HCT116 (cell line): ENCODE measurements around the gene PNKP. TPM values are rescaled to one million over a fixed set of nuclear protein-coding genes. Genes with fewer than 3 reads are reported as not detected.

Experiments used
- ATAC-seq: fragments of 200-7000 bp; cut with Tn5 transposase; 2 replicates; pipeline ENCODE4 v1.9.1; 2020; ENCODE audit warnings: mild to moderate bottlenecking, moderate library complexity
- BruUV-seq: library from RNA; stranded (reverse); fragments of 400-500 nt; replicated peaks from 2 replicates; lab custom pipeline; 2021; lab: Mats Ljungman, UMichigan
- CTCF ChIA-PET: fragments of 300-600 bp; sonication (Branson Sonifier 250); formaldehyde crosslinking; loops from one replicate; lab custom pipeline; 2021; ENCODE audit warnings: antibody characterized with exemption; lab: Charles Lee
- POLR2A ChIA-PET: fragments of 300-600, 350-600 bp; sonication (Branson Sonifier 250); formaldehyde crosslinking; loops from one replicate; lab custom pipeline; 2021; ENCODE audit warnings: antibody characterized with exemption; lab: Charles Lee
- RAD21 ChIA-PET, 2 experiments: fragments of 300-600 bp; sonication (Branson Sonifier 250); formaldehyde crosslinking; loops; one replicate each; lab custom pipeline; 2023; ENCODE audit warnings: low total read pairs in 2 of 2; ENCODE audit not compliant: uncharacterized antibody in 2 of 2, unreplicated experiment in 2 of 2, low non-redundant PET in 1 of 2; lab: Charles Lee
- DNase-seq: peaks from one replicate; pipeline ENCODE4 v3.0.0-alpha.2; 2010; ENCODE audit warnings: low read depth, low spot score
- H2AFZ ChIP-seq: fragments of 200-600 bp; shearing (Covaris generic), sonication (generic); 2 replicates; pipeline ENCODE4 v1.6.1; 2017; ENCODE audit warnings: low read depth, mixed run types, mixed read lengths, antibody characterized with exemption, low read length; ENCODE audit not compliant: poor library complexity, severe bottlenecking
- H3K27ac ChIP-seq: 2 replicates; pipeline ENCODE4 v1.5.1; 2012; ENCODE audit warnings: low read depth, low read length
- H3K27me3 ChIP-seq: fragments of 200-600 bp; sonication (generic); 2 replicates; pipeline ENCODE4 v1.6.1; 2016; ENCODE audit warnings: mixed run types, low read length, mixed read lengths; ENCODE audit not compliant: insufficient read depth
- H3K36me3 ChIP-seq, 2 experiments: fragments of 200-500 bp in 1 of 2; fragments of 200-600 bp in 1 of 2; sonication (Bioruptor generic) in 1 of 2; sonication (generic) in 1 of 2; 2 replicates each; pipeline versions ENCODE4 v1.5.1 to v1.6.1; 2014 to 2016; ENCODE audit warnings: low read length in 2 of 2, inconsistent platforms in 1 of 2, mixed read lengths in 1 of 2, mixed run types in 1 of 2; ENCODE audit not compliant: insufficient read depth in 2 of 2, control insufficient read depth in 1 of 2
- H3K4me1 ChIP-seq, 2 experiments: fragments of 200-600 bp in 1 of 2; sonication (generic) in 1 of 2; 2 replicates each; pipeline versions ENCODE4 v1.5.1 to v1.6.1; 2012 to 2017; ENCODE audit warnings: low read length in 2 of 2, inconsistent platforms in 1 of 2, mild to moderate bottlenecking in 1 of 2, mixed read lengths in 1 of 2, mixed run types in 1 of 2, moderate library complexity in 1 of 2; ENCODE audit not compliant: insufficient read depth in 2 of 2, control insufficient read depth in 1 of 2
- H3K4me2 ChIP-seq: fragments of 200-600 bp; sonication (generic); 2 replicates; pipeline ENCODE4 v1.6.1; 2017; ENCODE audit warnings: mixed run types, low read length, mixed read lengths
- H3K4me3 ChIP-seq, 2 experiments: fragments of 200-600 bp in 1 of 2; sonication (generic) in 1 of 2; replicated peaks in 1 of 2; 2 replicates each; pipeline ENCODE4 v1.5.1; 2011 to 2016; ENCODE audit warnings: low read length in 2 of 2, control low read depth in 1 of 2, low read depth in 1 of 2, mild to moderate bottlenecking in 1 of 2, mixed read lengths in 1 of 2, mixed run types in 1 of 2
- H3K79me2 ChIP-seq: fragments of 200-600 bp; sonication (generic); 2 replicates; pipeline ENCODE4 v1.6.1; 2017; ENCODE audit warnings: mild to moderate bottlenecking, mixed run types, low read length, moderate library complexity, mixed read lengths; ENCODE audit not compliant: insufficient read depth
- H3K9ac ChIP-seq: fragments of 200-600 bp; sonication (generic); 2 replicates; pipeline ENCODE4 v1.6.1; 2016; ENCODE audit warnings: low read length, mixed read lengths
- H3K9me2 ChIP-seq: fragments of 200-600 bp; sonication (generic), shearing (Covaris generic); 2 replicates; pipeline ENCODE4 v1.6.1; 2017; ENCODE audit warnings: mixed run types, mild to moderate bottlenecking, moderate library complexity; ENCODE audit not compliant: insufficient read depth
- H3K9me3 ChIP-seq, 2 experiments: fragments of 200-500 bp in 1 of 2; fragments of 200-600 bp in 1 of 2; sonication (Bioruptor generic) in 1 of 2; sonication (generic) in 1 of 2; 2 replicates each; pipeline ENCODE4 v1.6.1; 2014 to 2017; ENCODE audit warnings: low read length in 2 of 2, mixed read lengths in 2 of 2, inconsistent platforms in 1 of 2, low read depth in 1 of 2, mild to moderate bottlenecking in 1 of 2, mixed run types in 1 of 2, moderate library complexity in 1 of 2; ENCODE audit not compliant: control insufficient read depth in 1 of 2, insufficient read depth in 1 of 2
- H4K20me1 ChIP-seq: fragments of 200-600 bp; sonication (generic), shearing (Covaris generic); 2 replicates; pipeline ENCODE4 v1.6.1; 2017; ENCODE audit warnings: mixed run types, mild to moderate bottlenecking, moderate library complexity; ENCODE audit not compliant: insufficient read depth
- CBX3 ChIP-seq: IDR thresholded peaks from 2 replicates; pipeline ENCODE4 v1.6.1; 2012; ENCODE audit warnings: low read depth
- CEBPB ChIP-seq: IDR thresholded peaks from 2 replicates; pipeline ENCODE4 v1.6.1; 2012; ENCODE audit warnings: low read depth
- CTCF ChIP-seq, 3 experiments: fragments of 200-600 bp in 1 of 3; sonication (generic) in 1 of 3; IDR thresholded peaks in 2 of 3; conservative IDR thresholded peaks in 1 of 3; 2 replicates each; pipeline ENCODE4 v1.5.1; 2012 to 2017; ENCODE audit warnings: low read depth in 2 of 3, low read length in 2 of 3, antibody characterized with exemption in 1 of 3, borderline replicate concordance in 1 of 3, control low read depth in 1 of 3, mild to moderate bottlenecking in 1 of 3, mixed read lengths in 1 of 3, mixed run types in 1 of 3, moderate library complexity in 1 of 3; ENCODE audit not compliant: insufficient read depth in 1 of 3
- EGR1 ChIP-seq: IDR thresholded peaks from 2 replicates; pipeline ENCODE4 v1.6.1; 2012; ENCODE audit warnings: low read depth
- EZH2 ChIP-seq: fragments of 200-600 bp; sonication (generic); IDR thresholded peaks from 2 replicates; pipeline ENCODE4 v1.6.1; 2017; ENCODE audit warnings: antibody characterized with exemption, mixed run types
- EZH2phosphoT487 ChIP-seq: fragments of 200-600 bp; IDR thresholded peaks from 2 replicates; pipeline ENCODE4 v1.6.1; 2018; ENCODE audit warnings: antibody characterized with exemption, borderline replicate concordance
- JUND ChIP-seq: IDR thresholded peaks from 2 replicates; pipeline ENCODE4 v1.6.1; 2012
- POLR2A ChIP-seq: IDR thresholded peaks from 2 replicates; pipeline ENCODE4 v1.7.0; 2011; ENCODE audit warnings: borderline replicate concordance; ENCODE audit not compliant: insufficient read depth, insufficient read length; ENCODE audit errors: extremely low read depth
- POLR2AphosphoS5 ChIP-seq: IDR thresholded peaks from 2 replicates; pipeline ENCODE4 v1.6.1; 2011; ENCODE audit warnings: mild to moderate bottlenecking, low read depth, low read length, moderate library complexity
- RAD21 ChIP-seq: IDR thresholded peaks from 2 replicates; pipeline ENCODE4 v1.6.1; 2012; ENCODE audit warnings: low read depth, mild to moderate bottlenecking
- REST ChIP-seq: IDR thresholded peaks from 2 replicates; pipeline ENCODE4 v1.6.1; 2012; ENCODE audit warnings: low read depth
- SIN3A ChIP-seq: IDR thresholded peaks from 2 replicates; pipeline ENCODE4 v1.6.1; 2012; ENCODE audit warnings: low read depth
- YY1 ChIP-seq: IDR thresholded peaks from 2 replicates; pipeline ENCODE4 v1.6.1; 2011; ENCODE audit warnings: low read length, low read depth, moderate library complexity, mild to moderate bottlenecking; ENCODE audit not compliant: insufficient replicate concordance; ENCODE audit errors: extremely low read depth
- ZFX ChIP-seq: fragments of 450-650 bp; IDR thresholded peaks from 2 replicates; pipeline ENCODE4 v1.6.1; 2017
- ZNF274 ChIP-seq: fragments of 200-500 bp; sonication (Bioruptor generic); IDR thresholded peaks from 2 replicates; pipeline ENCODE4 v1.6.1; 2014; ENCODE audit warnings: mild to moderate bottlenecking, low read depth, low read length, inconsistent platforms
- intact Hi-C: fragments of 100-400 bp; cut with micrococcal nuclease; formaldehyde crosslinking; loops from 2 replicates; pipeline ENCODE4 v1.10.0; 2022
- total RNA-seq: library from RNA; stranded (reverse); gene quantifications from one replicate; pipeline ENCODE4 v1.2.1, GENCODE V29; 2021; ENCODE audit not compliant: unreplicated experiment
- TF ChIP-seq, protein P1 (sequence below): IDR thresholded peaks from 2 replicates; pipeline ENCODE4 v1.6.1; 2011; ENCODE audit warnings: mild to moderate bottlenecking, low read length, moderate library complexity; ENCODE audit not compliant: insufficient replicate concordance; ENCODE audit errors: extremely low read depth

The PNKP gene
- total RNA-seq, 1 experiment from 2014 or later, result 129 TPM

DNA sequence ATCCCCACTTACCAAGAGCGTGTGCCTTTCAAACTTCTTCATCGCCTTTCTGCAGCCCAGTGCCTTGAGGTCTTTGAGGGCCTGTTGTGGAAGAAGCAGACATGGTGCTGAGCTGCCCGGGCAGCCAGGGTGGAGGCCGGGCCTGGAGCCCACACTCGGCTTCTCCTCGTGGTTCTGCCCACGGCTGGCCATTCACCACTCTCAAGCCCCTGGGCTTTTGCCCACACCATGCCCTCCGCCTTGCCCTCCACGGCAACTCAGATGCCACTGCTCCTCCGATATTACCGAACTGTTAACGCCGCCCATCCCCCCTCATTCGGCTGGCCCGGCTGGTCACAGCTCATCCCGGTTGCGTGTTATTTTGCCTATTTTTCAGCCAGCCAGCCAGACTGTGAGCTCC, 24.0 kb upstream of the PNKP start:
- no peaks in the 10 kb centered on the region for H3K9me3 ChIP-seq
- no peak for DNase-seq
- CTCF ChIA-PET, result no interaction called here
- intact Hi-C loops, result no loop called here
- H2AFZ ChIP-seq, result no peak overlapping the region
- peaks cover 6 to 15% of the 10 kb centered on the region in 2 experiments for H3K4me1 ChIP-seq
- H4K20me1 ChIP-seq, result no peaks in the 10 kb centered on the region
- no peak overlapping the region for H3K4me3 ChIP-seq
- RAD21 ChIA-PET, result no interaction called here
- no peaks in the 10 kb centered on the region for H3K27me3 ChIP-seq
- BruUV-seq, result no TSS peak
- no peak overlapping the region for H3K9ac ChIP-seq
- no peaks in the 10 kb centered on the region for H3K79me2 ChIP-seq
- TF ChIP-seq ZFX (no peak), POLR2A (no peak), RAD21 (no peak), YY1 (no peak), EZH2 (no peak), REST (no peak), JUND (no peak), CEBPB (no peak), SIN3A (no peak), EZH2phosphoT487 (no peak), ZNF274 (no peak), POLR2AphosphoS5 (no peak), EGR1 (no peak), CBX3 (no peak), CTCF (IDR thresholded peaks at IDR 0.05 in 2 of 3, conservative IDR thresholded peaks at IDR 0.05 in 1 of 3; ENCODE audit: borderline replicate concordance in 1 of 3, insufficient read depth in 1 of 3, low read depth in 2 of 3, low read length in 2 of 3) (no peak)
- TF ChIP-seq, protein P1, sequence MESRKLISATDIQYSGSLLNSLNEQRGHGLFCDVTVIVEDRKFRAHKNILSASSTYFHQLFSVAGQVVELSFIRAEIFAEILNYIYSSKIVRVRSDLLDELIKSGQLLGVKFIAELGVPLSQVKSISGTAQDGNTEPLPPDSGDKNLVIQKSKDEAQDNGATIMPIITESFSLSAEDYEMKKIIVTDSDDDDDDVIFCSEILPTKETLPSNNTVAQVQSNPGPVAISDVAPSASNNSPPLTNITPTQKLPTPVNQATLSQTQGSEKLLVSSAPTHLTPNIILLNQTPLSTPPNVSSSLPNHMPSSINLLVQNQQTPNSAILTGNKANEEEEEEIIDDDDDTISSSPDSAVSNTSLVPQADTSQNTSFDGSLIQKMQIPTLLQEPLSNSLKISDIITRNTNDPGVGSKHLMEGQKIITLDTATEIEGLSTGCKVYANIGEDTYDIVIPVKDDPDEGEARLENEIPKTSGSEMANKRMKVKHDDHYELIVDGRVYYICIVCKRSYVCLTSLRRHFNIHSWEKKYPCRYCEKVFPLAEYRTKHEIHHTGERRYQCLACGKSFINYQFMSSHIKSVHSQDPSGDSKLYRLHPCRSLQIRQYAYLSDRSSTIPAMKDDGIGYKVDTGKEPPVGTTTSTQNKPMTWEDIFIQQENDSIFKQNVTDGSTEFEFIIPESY, result no peak
- TF ChIP-seq, all 23 proteins: peak for 0
- ATAC-seq, result no peak
- Histone ChIP-seq H3K4me2 (no peak overlapping the region), H3K27ac (no peak overlapping the region; the same call in 1 of the 2 replicates), H3K36me3 (no peaks in the 10 kb centered on the region), H3K9me2 (no peaks in the 10 kb centered on the region)
- POLR2A ChIA-PET, result no interaction called here
